Suprapubic skin (tissue), 4 donors: ENCODE measurements around the gene DOC2A. TPM values are rescaled to one million over a fixed set of nuclear protein-coding genes. Genes with fewer than 3 reads are reported as not detected.

Experiments used
- DNase-seq, 2 donors: peaks; one replicate each; pipeline ENCODE4 v3.0.0-alpha.2; 2019; ENCODE audit warnings: low spot score in 2 of 2
- H3K27ac ChIP-seq: fragments of 200-600 bp; sonication (generic); one replicate; pipeline ENCODE4 v1.5.1; 2019
- H3K27me3 ChIP-seq: fragments of 200-600 bp; sonication (generic); one replicate; pipeline ENCODE4 v1.5.1; 2019
- H3K36me3 ChIP-seq: fragments of 200-600 bp; sonication (generic); one replicate; pipeline ENCODE4 v1.5.1; 2019
- H3K4me1 ChIP-seq: fragments of 200-600 bp; sonication (generic); one replicate; pipeline ENCODE4 v1.5.1; 2019
- H3K4me3 ChIP-seq: fragments of 200-600 bp; sonication (generic); one replicate; pipeline ENCODE4 v1.5.1; 2019; ENCODE audit warnings: mild to moderate bottlenecking
- H3K9me3 ChIP-seq: fragments of 200-600 bp; sonication (generic); one replicate; pipeline ENCODE4 v1.5.1; 2019
- CTCF ChIP-seq, 2 donors: fragments of 200-600 bp in 1 of 2; fragments of 450-650 bp in 1 of 2; sonication (generic) in 1 of 2; IDR thresholded peaks; one replicate each; pipeline ENCODE4 v1.5.1; 2016 to 2019; ENCODE audit warnings: antibody characterized with exemption in 2 of 2, mild to moderate bottlenecking in 1 of 2, moderate library complexity in 1 of 2
- EP300 ChIP-seq: sonication (generic); formaldehyde crosslinking; IDR thresholded peaks from one replicate; pipeline ENCODE4 v1.6.1; 2017; ENCODE audit warnings: antibody characterized with exemption
- POLR2A ChIP-seq, 2 donors: fragments of 450-650 bp; IDR thresholded peaks; one replicate each; pipeline ENCODE4 v1.6.1; 2017; ENCODE audit warnings: antibody characterized with exemption in 2 of 2, mild to moderate bottlenecking in 2 of 2, moderate library complexity in 2 of 2
- POLR2AphosphoS5 ChIP-seq, 3 donors: sonication (generic); formaldehyde crosslinking; IDR thresholded peaks; one replicate each; pipeline ENCODE4 v1.6.1; 2017; ENCODE audit warnings: antibody characterized with exemption in 3 of 3
- WGBS: methylation state at CpG from one replicate; pipeline ENCODE4 v1.1.5; 2018; 5-methylcytosine and 5-hydroxymethylcytosine counted together
- total RNA-seq, 4 donors: library from RNA; depleted of rRNA; stranded (reverse); fragments of >200 nt; gene quantifications; one replicate each; pipeline ENCODE4 v1.1.0, GENCODE V29; 2016

The DOC2A gene
- total RNA-seq, 4 donors from 2014 or later, result 0.42 TPM; not detected in 3

- 55% methylated on average over 17 of the region's 35 CpGs for WGBS
- Histone ChIP-seq H3K27ac (no peak overlapping the region), H3K4me3 (no peak overlapping the region), H3K4me1 (peaks cover 10% of the 10 kb centered on the region), H3K27me3 (peaks cover 21% of the 10 kb centered on the region), H3K36me3 (peaks cover 31% of the 10 kb centered on the region), H3K9me3 (no peaks in the 10 kb centered on the region)
- TF ChIP-seq CTCF (IDR thresholded peaks at IDR 0.05) (peak; percentile 55 to 84), POLR2AphosphoS5 (IDR thresholded peaks at IDR 0.05) (no peak)
- DNase-seq, result no peak
Measured at GRCh38 chr16:30005341-30006094, 5.3 kb downstream of the DOC2A start.

- no peak for TF ChIP-seq CTCF (IDR thresholded peaks at IDR 0.05)
- TF ChIP-seq POLR2A (IDR thresholded peaks at IDR 0.05), result no peak
- no peak for TF ChIP-seq POLR2AphosphoS5 (IDR thresholded peaks at IDR 0.05)
- TF ChIP-seq EP300, result no peak
- DNase-seq, result no peak
- Histone ChIP-seq H3K27me3 (peaks cover 14% of the 10 kb centered on the region), H3K4me1 (peaks cover 4% of the 10 kb centered on the region), H3K9me3 (no peaks in the 10 kb centered on the region), H3K27ac (no peak overlapping the region), H3K4me3 (no peak overlapping the region), H3K36me3 (peaks cover 38% of the 10 kb centered on the region)
- 50% methylated on average over 2 of the region's 11 CpGs for WGBS
Measured at GRCh38 chr16:30004811-30005242, 6.0 kb downstream of the DOC2A start.

GRCh38 chr16:30004424-30004776 lies 6.4 kb downstream of the DOC2A start:
- TF ChIP-seq POLR2AphosphoS5 (IDR thresholded peaks at IDR 0.05) (no peak), CTCF (IDR thresholded peaks at IDR 0.05) (no peak), EP300 (no peak), POLR2A (IDR thresholded peaks at IDR 0.05) (no peak)
- no peaks in the 10 kb centered on the region for H3K4me1 ChIP-seq
- DNase-seq, result no peak
- WGBS, result 57% methylated on average over 8 of the region's 19 CpGs
- no peak overlapping the region for H3K4me3 ChIP-seq
- H3K36me3 ChIP-seq, result peaks cover 42% of the 10 kb centered on the region
- H3K9me3 ChIP-seq, result no peaks in the 10 kb centered on the region
- peaks cover 10% of the 10 kb centered on the region for H3K27me3 ChIP-seq
- no peak overlapping the region for H3K27ac ChIP-seq

- DNase-seq, result no peak
- Histone ChIP-seq H3K4me3 (no peak overlapping the region), H3K4me1 (no peaks in the 10 kb centered on the region), H3K36me3 (peaks cover 46% of the 10 kb centered on the region), H3K9me3 (no peaks in the 10 kb centered on the region), H3K27me3 (peaks cover 5% of the 10 kb centered on the region), H3K27ac (no peak overlapping the region)
- 88% methylated on average over 15 of the region's 17 CpGs for WGBS
- TF ChIP-seq EP300, result no peak
- no peak for TF ChIP-seq POLR2AphosphoS5 (IDR thresholded peaks at IDR 0.05)
- no peak for TF ChIP-seq CTCF (IDR thresholded peaks at IDR 0.05)
- no peak for TF ChIP-seq POLR2A (IDR thresholded peaks at IDR 0.05)
Measured at GRCh38 chr16:30003670-30004423, 7.0 kb downstream of the DOC2A start.

- Histone ChIP-seq H3K36me3 (peaks cover 46% of the 10 kb centered on the region), H3K4me3 (no peak overlapping the region), H3K27me3 (no peaks in the 10 kb centered on the region), H3K9me3 (no peaks in the 10 kb centered on the region), H3K27ac (no peak overlapping the region), H3K4me1 (no peaks in the 10 kb centered on the region)
- 84% methylated on average over 19 of the region's 19 CpGs for WGBS
- DNase-seq, result no peak
- TF ChIP-seq CTCF (IDR thresholded peaks at IDR 0.05), result no peak
- no peak for TF ChIP-seq POLR2A (IDR thresholded peaks at IDR 0.05)
- TF ChIP-seq POLR2AphosphoS5 (IDR thresholded peaks at IDR 0.05), result no peak
- TF ChIP-seq EP300, result no peak
Measured at GRCh38 chr16:30002614-30003346, 8.0 kb downstream of the DOC2A start.
